ENCODE results near the gene PIK3C2G. TPM values are rescaled to one million over a fixed set of nuclear protein-coding genes. Genes with fewer than 3 reads are reported as not detected.

The PIK3C2G gene
- total and polyA plus RNA-seq, 2 of the 4 experiments (the other 2 are of a cell fraction), result not detected

DNA sequence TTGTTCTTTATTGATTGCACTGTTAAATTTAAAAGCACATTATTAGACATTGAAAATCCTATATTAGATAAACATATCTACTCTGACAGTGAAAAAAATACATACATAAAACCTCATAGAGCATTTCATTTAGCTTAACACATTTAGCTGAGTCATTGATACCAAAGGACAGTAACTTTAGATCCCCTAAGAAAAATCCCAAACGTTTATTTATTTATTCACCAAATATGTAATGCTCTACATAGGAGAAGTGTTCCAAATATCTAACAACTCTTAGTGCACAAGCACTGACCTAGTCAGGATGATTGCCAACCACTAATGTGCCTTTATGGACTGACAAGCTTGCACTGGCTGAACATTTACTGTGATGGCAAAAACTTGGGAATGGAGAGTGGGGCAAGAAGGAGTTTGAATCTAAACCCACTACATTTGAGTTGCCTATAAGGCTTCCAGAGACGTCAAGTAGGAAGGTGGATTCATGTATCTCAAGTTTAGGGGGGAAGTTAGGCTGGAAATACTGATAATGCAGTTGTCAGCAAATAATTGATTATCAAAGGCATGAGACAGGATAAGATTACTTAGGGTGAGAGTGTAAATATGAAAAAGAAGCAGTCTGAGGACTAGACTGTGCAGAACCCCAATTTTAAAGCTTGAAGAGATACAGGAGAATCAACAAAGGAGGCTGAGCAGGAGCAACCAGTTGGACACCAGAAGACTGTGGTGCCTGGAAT is 320.1 kb downstream of the PIK3C2G start:
- H3K79me1 ChIP-seq (ENCODE audit: low read depth in 1 of 2, low read length in 2 of 2), result no peaks in the 10 kb centered on the region
- no peak overlapping the region for H2AFZ ChIP-seq (replicated peaks; ENCODE audit: low read length, poor library complexity)
- no peak for TF ChIP-seq SMC3 (IDR thresholded peaks at IDR 0.05; ENCODE audit: low read depth, low read length)
- TF ChIP-seq MAZ (IDR thresholded peaks at IDR 0.05; ENCODE audit: borderline replicate concordance, low read depth, low read length), result no peak
- no peak for TF ChIP-seq POLR2A (IDR thresholded peaks at IDR 0.05; ENCODE audit: low read depth, low read length)
- no peak for TF ChIP-seq CEBPB (IDR thresholded peaks at IDR 0.05; ENCODE audit: low read depth, low read length)
- TF ChIP-seq MXI1 (IDR thresholded peaks at IDR 0.05; ENCODE audit: borderline replicate concordance, low read depth, low read length), result no peak
- TF ChIP-seq RCOR1 (IDR thresholded peaks at IDR 0.05; ENCODE audit: insufficient replicate concordance, low read length), result no peak
- TF ChIP-seq NFE2L2 (IDR thresholded peaks at IDR 0.05; ENCODE audit: low read depth, low read length), result peak; percentile 88
- TF ChIP-seq, protein P1, sequence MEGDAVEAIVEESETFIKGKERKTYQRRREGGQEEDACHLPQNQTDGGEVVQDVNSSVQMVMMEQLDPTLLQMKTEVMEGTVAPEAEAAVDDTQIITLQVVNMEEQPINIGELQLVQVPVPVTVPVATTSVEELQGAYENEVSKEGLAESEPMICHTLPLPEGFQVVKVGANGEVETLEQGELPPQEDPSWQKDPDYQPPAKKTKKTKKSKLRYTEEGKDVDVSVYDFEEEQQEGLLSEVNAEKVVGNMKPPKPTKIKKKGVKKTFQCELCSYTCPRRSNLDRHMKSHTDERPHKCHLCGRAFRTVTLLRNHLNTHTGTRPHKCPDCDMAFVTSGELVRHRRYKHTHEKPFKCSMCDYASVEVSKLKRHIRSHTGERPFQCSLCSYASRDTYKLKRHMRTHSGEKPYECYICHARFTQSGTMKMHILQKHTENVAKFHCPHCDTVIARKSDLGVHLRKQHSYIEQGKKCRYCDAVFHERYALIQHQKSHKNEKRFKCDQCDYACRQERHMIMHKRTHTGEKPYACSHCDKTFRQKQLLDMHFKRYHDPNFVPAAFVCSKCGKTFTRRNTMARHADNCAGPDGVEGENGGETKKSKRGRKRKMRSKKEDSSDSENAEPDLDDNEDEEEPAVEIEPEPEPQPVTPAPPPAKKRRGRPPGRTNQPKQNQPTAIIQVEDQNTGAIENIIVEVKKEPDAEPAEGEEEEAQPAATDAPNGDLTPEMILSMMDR (conservative IDR thresholded peaks at IDR 0.05; ENCODE audit: low read depth, low read length), result no peak
- TF ChIP-seq CHD1 (IDR thresholded peaks at IDR 0.05; ENCODE audit: low read depth, low read length), result no peak
- TF ChIP-seq MAFK (IDR thresholded peaks at IDR 0.05; ENCODE audit: low read depth, low read length), result peak; percentile 81
- no peak for TF ChIP-seq BHLHE40 (IDR thresholded peaks at IDR 0.05; ENCODE audit: low read depth, low read length)
- no peak for TF ChIP-seq RAD21 (IDR thresholded peaks at IDR 0.05; ENCODE audit: low read length)
- TF ChIP-seq, protein P2, sequence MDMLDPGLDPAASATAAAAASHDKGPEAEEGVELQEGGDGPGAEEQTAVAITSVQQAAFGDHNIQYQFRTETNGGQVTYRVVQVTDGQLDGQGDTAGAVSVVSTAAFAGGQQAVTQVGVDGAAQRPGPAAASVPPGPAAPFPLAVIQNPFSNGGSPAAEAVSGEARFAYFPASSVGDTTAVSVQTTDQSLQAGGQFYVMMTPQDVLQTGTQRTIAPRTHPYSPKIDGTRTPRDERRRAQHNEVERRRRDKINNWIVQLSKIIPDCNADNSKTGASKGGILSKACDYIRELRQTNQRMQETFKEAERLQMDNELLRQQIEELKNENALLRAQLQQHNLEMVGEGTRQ (IDR thresholded peaks at IDR 0.05; ENCODE audit: low read depth, low read length), result no peak
- H3K56ac ChIP-seq (ENCODE audit: extremely low read depth, insufficient read depth, low read length), result no peak overlapping the region
- ChIA-PET CTCF (no interaction called here), POLR2A (ENCODE audit: unreplicated experiment) (no interaction called here)
- H3K27ac ChIP-seq (ENCODE audit: insufficient read depth, low read length), result peak overlapping the region; percentile 65; the same call in 1 of the 2 replicates
- no peak overlapping the region; a peak in 1 of 4 replicates for H4K8ac ChIP-seq (ENCODE audit: low read depth in 2 of 2, low read length in 2 of 2)
- no peak overlapping the region for H4K5ac ChIP-seq (ENCODE audit: low read depth, low read length)
- no peak overlapping the region for H2AK5ac ChIP-seq (ENCODE audit: low read depth, low read length)
- no peak overlapping the region for H2AK9ac ChIP-seq (replicated peaks; ENCODE audit: low read depth, low read length, poor library complexity)
- H3K36me3 ChIP-seq (ENCODE audit: control insufficient read depth, insufficient read depth, low read length), result no peaks in the 10 kb centered on the region
- H3K9me3 ChIP-seq (ENCODE audit: control insufficient read depth, insufficient read depth, low read length), result peaks cover 12% of the 10 kb centered on the region
- no peak overlapping the region for H3K4me2 ChIP-seq (ENCODE audit: low read depth, low read length)
- no peaks in the 10 kb centered on the region for H4K20me1 ChIP-seq (ENCODE audit: insufficient read depth, low read length)
- no CpG with 5 or more reads among the region's 2 CpGs for WGBS, 2 experiments (ENCODE audit: extremely low coverage in 2 of 2, insufficient read length in 1 of 2)
- no peak overlapping the region for H3K9ac ChIP-seq (ENCODE audit: low read depth, low read length)
- H3K27me3 ChIP-seq (ENCODE audit: control insufficient read depth, insufficient read depth, low read length), result no peaks in the 10 kb centered on the region
- H3K4ac ChIP-seq (ENCODE audit: low read depth, low read length), result no peak overlapping the region
- intact Hi-C loops (cut with micrococcal nuclease), result loop anchor here (2.0 kb wide), 1 partner anchor 549 kb away; no protein-coding TSS in a partner anchor
- H3K23ac ChIP-seq (ENCODE audit: low read depth, low read length), result no peak overlapping the region
- peak overlapping the region; percentile 55 for H3K18ac ChIP-seq (ENCODE audit: low read depth, low read length)
- peak; percentile 63 for DNase-seq
- H2BK20ac ChIP-seq (ENCODE audit: low read depth, low read length), result no peak overlapping the region
- peak overlapping the region; percentile 38 for H2BK5ac ChIP-seq (ENCODE audit: low read depth, low read length, poor library complexity, severe bottlenecking)
- no peak overlapping the region for H3K14ac ChIP-seq (replicated peaks; ENCODE audit: low read depth, low read length)
- H3K4me3 ChIP-seq (ENCODE audit: insufficient read depth, low read depth, low read length), result no peak overlapping the region
- 0 out of 3 replicates have a peak overlapping the region, but pooled peaks have one; percentile 9 for H2BK15ac ChIP-seq (ENCODE audit: low read depth, low read length)
- in situ Hi-C loops (cut with MboI; ENCODE audit: low sequenced_read_pairs), result no loop called here
- ATAC-seq (ENCODE audit: low read depth), result peak; percentile 83
- H3K4me1 ChIP-seq (ENCODE audit: control insufficient read depth, insufficient read depth, low read length), result peaks cover 11% of the 10 kb centered on the region
- no peaks in the 10 kb centered on the region for H3K9me1 ChIP-seq (ENCODE audit: insufficient read depth, low read length)
- dilution Hi-C loops (cut with HindIII; ENCODE audit: low sequenced_read_pairs, unreplicated experiment), result no loop called here
- no TSS peak for BruUV-seq (replicated peaks)
- no peak overlapping the region for H4K91ac ChIP-seq (ENCODE audit: insufficient read depth, low read depth, low read length)
- H2BK120ac ChIP-seq (ENCODE audit: low read depth, low read length), result no peak overlapping the region

Data from IMR-90 (cell line).